Germinal center (tissue), 1 donor: ENCODE data around the gene HS1BP3.

Source experiments
- DNase-seq: peaks from one replicate; pipeline ENCODE4 v3.0.0; 2012; ENCODE audit warnings: mixed read lengths, low spot score

HS1BP3 gene

DNA sequence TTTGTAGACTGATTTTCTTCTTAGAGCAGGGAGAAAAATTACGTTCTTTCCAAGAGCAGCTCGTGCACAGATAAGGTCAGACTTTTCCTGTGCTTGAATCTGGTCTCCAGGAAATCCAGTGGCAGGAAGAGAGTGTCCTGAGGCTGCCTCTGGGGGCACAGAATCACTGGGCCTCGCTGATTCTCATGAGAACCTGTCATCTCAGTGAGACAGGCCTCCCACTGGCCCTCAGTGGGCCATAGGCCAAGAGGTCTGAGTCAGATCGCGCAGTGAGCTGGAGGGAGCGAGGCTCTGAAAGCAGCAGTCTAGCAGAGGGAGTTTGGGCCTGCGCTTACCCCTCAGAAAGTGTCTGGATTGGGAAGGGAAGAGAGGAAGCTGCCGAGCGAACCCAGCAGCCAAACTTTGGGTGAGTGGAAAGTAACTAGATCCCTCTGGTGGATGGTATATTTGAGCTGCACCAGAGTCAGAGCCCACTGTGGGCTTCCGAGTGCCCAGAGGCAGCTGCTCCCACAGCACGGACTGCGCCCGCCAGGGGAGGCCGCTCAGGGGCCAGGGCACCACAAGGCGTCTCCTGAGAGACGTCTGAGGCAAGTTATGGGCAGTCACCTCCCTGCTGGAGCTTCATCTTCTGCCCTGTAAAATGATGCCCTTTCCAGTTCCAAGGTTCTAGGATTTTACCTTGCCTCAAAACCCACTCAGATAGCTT is 24.2 kb upstream of the HS1BP3 start:
- no peak for DNase-seq

DNA sequence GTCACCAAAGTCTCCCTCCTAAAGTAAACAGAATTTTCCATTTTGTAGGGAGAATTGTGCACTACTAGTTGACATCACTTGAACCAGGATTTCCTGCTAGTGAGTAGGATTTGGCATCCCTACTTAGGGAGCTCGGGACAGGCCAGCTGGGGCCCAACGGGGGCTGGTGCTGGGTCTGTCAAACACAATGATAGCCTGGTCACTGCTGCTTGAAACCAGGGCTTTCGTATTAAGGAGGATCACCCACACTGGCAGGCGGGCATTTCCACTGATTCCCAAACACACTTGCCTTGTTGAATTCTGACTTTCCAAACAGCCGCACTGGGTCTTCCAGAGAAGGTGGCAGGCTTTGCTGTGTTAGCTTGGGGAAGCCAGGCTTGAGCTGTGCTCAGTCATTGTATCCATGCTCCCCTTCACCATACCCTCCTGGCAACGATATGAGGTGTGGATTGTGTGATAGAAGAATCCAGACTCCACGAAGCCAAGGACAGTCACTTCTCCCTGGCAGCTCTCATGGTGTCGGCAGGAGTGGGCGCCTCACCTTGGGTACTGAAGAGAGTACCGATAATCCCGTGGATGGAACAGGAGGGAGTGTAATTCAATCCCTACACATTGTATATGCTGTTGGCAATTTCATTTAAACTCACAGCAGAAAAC is 23.5 kb upstream of the HS1BP3 start:
- no peak for DNase-seq

DNA sequence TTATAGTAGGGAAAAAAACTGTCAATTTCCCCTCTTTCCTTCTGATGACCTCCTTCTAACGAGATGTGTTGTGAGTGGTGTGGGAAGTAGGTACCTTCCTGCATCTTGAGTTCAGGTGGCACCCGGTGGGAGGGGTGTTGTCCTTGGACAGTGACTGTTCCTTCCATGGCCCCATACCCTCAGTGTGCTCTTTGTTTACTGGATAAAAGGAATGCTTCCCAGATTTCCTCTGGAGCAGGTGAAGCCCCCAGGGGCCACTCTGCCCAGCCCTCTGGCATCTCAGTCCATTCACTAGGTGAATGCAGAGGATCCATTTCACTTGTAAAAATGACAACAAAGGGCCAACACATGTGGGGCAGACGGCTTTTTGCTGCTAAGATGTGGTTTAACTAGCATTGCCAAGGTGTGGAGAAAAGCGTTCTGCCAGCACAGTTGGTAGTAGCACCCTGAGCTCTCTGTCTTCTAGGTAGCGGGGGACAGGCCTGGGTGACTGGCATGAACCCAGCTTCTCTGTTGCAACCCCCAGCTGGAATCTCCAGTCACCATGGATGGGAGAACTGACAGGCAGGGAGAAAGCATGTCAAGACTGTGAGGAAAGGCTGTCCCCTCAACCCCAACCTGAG is 22.9 kb upstream of the HS1BP3 start:
- DNase-seq: no peak

DNA sequence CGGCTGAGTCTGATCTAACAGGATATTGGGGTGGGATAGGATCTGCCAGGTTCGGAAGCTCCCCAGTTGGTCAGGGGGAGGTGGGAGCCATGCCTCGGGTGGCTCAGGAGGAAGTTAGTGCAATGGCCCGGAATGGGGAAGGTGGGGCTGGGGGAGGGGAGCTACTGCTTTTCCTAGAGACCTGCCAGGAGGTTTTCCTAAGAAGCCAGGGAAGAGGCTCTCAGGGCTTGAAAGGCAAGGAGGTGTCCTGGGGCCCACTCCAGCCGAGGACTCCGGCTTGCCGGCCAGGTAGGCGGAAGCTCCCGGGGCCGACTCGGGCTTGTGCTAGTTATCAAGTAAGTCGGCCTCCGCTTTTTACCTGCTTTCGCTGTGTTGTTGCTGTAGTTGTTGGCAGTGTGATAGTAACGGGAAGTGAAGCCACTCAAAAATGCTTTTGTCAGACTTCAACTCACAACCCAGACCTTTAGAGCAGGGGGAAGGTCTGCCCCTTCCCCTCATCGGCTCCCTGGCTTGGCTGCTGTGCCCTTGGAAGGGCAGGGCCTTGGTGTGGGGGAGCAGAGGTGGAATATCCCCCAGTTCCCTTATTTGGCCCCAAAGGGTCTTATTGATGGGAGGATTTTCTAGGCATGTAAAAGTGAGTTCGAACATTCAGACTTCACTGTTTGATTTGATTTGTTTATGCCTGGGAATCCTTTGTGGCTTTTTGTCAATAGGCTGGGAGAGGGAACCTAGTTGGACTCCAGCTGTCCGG is 21.5 kb upstream of the HS1BP3 start:
- no peak for DNase-seq

DNA sequence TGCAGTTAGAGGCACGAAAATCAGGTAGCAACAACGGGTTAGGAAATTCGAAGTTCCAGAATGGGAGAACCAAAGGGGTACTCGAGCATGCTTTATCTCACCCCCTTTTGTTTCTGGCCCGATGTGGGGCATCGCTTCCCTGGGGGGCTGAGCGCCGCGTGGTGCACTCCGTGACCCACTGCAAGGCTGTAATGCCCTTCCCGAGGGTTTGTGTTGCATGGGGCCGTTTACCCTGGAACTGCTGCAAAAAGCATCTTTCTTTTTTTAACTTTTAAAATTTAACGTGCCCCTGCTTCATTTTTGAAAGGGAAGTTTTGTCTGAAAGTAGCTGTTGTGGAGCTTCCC is 20.8 kb upstream of the HS1BP3 start:
- no peak for DNase-seq

DNA sequence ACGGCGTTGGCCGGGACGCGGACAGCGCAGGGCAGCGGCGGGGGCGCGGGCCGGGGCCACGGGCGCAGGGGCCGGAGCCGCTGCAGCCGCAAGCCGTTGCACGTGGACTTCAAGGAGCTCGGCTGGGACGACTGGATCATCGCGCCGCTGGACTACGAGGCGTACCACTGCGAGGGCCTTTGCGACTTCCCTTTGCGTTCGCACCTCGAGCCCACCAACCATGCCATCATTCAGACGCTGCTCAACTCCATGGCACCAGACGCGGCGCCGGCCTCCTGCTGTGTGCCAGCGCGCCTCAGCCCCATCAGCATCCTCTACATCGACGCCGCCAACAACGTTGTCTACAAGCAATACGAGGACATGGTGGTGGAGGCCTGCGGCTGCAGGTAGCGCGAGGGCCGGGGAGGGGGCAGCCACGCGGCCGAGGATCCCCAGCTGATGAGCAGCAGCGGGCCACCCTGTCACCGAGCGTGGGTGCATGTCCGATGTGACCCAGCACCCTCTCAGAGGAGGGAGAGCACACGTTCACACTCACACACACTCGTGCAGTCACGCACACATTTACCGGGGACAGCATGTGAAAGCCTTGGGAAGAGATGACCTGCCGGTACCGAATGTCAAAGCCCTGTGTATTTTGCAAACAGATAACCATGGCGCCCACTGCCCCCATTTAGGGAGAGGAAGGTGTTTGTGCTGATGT is 20.3 kb upstream of the HS1BP3 start:
- no peak for DNase-seq

DNA sequence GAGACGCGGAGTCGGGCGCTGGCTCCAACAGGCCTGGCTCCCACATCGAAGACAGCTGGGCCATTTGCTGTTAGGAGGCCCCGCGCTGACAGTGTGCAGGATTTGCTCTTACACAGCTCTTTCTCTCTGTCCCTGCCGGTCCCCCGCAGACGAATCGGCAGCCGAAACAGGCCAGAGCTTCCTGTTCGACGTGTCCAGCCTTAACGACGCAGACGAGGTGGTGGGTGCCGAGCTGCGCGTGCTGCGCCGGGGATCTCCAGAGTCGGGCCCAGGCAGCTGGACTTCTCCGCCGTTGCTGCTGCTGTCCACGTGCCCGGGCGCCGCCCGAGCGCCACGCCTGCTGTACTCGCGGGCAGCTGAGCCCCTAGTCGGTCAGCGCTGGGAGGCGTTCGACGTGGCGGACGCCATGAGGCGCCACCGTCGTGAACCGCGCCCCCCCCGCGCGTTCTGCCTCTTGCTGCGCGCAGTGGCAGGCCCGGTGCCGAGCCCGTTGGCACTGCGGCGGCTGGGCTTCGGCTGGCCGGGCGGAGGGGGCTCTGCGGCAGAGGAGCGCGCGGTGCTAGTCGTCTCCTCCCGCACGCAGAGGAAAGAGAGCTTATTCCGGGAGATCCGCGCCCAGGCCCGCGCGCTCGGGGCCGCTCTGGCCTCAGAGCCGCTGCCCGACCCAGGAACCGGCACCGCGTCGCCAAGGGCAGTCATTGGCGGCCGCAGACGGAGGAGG is 19.6 kb upstream of the HS1BP3 start:
- no peak for DNase-seq

DNA sequence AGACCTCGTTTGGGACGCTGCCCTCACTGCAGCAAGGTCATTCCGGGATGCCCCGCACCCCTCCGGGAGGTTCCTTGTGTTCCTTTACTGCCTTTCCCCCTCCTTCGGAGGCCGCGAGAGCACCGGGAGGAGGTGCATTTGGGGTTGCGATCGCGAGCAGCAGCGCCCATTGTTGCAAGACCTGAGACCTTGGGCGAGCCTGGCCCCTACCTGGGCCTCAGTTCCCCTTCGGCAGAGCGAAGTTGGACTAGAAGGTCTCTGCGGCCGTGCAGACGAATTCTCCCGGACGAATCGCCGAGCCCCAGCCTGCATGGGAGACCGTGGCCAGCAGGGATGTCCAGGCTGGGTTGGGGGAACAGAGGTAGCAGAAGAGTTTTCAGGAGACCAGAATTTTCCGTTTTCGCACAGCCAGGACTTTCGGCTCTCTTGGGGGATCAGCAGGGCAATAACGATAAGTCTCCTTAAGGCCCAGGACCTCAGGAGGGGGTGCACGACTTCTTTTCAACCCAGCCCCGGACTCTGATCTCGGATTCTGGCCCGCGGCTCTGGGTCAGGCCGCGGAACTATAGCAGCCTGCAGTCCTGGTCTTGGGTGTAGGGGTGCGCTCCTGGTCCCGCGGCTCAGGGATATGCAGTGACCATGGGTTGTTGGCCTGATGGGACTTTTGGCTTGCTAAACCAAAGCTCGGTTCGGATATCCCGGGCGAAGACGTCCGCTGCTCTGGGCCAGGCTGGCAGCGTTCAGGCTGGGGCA is 18.8 kb upstream of the HS1BP3 start:
- no peak for DNase-seq

DNA sequence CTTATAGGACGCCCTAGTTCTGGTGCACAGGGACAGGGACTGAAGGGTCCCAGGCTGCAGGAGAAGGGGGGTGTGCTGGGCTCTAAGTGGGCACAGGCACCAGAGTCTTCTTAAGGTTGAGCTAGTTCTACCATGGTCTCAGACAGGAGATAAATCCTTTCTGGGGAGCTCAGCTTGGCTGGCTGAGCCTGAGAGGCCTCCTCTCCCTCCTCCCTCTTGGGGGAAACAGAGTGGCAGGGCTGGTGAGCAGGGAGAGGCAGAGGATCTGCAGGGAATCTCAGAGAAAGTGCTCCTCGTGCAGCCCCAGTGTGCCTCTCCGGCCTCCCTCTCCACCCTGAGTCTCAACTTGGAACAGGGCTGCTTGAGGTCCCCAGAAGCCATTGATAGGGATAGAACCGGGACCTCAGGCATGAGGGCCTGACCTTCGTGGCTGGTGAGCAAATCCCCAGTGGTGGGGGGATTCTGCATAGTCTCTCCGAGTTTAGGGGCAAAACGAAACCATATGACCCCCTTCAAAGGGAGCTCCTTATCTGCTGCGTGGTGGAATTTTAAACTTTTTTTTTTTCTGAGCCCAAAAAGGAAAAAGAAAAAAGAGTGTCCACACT is 18.1 kb upstream of the HS1BP3 start:
- DNase-seq: no peak

DNA sequence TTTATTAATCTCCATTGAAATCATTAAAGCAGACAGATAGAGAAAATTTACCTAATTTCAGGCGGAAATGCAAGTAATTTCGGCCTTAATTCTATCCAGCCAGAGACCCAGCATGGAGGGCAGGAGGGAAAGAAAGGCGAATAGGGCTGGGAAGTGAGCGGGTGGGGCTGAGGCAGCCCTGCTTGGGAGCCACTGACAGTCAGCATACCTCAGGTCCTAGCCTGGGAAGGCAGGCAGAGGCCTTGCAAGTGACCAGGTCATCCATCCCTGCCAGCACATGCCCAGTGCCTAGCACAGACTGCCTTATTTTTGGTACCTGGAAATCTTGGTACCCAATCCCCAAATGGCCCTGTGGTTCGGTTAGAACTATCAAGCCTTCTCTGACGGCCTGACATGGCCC is 17.6 kb upstream of the HS1BP3 start:
- DNase-seq: no peak

DNA sequence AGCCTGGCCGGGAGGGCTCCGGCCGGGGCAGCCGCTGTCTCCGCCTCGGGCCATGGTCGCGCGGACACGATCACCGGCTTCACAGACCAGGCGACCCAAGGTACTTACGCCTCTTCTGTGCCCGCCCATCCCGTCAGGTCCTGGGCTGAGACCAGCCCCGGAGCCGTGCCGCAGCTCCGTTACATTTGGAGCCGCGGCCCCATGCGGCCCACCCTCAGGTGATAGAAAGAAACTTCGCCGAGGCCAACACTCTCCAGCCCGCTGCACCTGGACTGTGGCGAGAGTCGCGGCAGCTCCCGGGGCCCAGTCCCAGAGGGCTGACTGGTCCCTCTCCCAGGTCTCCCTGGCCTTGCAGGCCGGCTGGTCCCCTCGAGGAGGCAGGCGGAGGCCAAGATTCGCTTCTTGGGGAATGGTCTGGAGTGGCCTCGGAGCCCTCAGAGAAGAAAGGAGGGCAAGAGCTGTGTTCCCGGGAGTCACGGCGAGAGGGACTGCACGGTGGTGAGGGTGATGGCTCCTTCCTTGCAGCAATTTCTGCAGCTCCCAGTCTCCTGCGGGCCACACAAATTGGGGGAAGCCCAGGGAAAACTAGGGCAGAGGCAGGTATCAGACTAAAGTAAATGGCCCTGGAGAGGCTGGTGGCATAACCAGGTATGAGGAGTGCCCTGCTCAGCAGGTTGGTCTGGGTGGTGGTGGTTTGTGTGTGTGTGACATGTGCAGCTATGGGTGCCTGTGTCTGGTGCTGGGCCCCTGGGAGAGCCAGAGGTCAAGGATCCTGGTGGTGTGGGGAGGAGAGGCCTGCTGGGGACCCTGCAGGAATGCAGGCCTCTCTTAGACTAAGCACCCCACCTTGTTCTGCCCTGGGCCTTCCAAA is 16.9 kb upstream of the HS1BP3 start:
- no peak for DNase-seq

DNA sequence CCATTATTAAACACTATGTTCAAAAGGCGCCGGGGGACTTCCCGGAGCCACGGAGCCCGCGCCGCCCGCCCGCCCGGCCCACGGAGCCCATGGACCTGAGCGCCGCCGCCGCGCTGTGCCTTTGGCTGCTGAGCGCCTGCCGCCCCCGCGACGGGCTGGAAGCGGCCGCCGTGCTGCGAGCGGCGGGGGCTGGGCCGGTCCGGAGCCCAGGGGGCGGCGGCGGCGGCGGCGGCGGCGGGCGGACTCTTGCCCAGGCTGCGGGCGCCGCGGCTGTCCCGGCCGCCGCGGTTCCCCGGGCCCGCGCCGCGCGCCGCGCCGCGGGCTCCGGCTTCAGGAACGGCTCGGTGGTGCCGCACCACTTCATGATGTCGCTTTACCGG is 16.2 kb upstream of the HS1BP3 start:
- no peak for DNase-seq

DNA sequence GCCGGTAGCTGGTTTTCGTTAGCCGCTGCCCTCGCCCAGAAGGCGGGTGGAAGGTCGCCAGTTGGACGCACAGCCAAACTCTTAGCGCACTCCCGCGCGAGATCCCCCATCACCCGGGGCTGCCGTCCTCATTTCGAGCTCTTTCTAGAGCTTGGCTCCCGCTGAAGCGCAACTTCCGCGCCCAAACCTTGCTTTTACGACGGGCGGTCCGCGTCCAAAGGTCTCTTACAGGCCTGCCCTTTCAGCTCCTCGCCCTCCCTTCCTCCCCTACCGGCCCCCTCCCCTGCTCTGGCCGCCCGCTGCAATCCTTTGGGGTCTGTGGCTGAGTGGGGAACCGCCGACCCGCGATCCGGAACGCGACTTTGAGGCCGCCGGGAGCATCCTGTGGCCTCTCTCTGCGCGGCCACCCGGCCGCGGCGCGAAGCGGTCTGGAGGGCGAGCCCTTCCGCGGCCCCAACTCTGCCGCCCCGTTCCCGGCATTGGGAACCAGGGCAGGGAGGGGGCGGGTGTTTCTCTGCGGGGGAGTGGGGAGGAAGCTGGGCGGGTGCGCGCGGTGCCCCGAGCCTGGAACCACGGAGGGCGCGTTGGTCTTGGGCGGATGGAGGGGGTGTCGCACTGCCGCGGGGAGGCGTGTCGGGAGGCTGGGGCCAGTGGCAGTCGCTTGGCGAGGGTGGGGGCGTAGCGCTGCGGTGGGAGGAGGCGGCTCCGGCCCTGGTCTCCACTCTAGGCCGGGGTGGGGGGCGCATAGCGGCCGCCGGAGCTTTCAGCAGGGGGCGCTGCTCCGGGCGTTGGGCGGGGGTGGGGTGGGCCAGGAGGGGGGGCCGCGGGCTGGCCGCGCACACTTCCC is 15.6 kb upstream of the HS1BP3 start, which contains the start of gene GDF7:
TSS of gene GDF7 (plus strand) at position 841 of the 847 bp plus-strand sequence. CDS start 96 bp downstream, outside the sequence.
- peak; percentile 62 for DNase-seq

DNA sequence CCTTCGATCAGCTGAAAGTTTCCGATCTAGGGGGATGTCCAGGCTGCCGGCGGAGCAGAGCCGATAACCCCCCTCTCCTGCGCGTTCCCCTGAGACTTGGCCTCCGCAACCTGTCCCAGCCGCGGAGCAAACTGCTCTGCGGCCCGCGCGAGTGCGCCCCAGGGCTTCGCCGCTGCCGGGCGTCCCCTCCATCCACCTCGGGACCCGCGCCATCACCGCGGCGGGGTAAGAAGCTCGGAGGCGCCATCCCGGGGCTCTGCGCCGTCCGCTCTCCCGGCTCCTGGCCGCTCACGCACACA is 15.1 kb upstream of the HS1BP3 start:
- DNase-seq: no peak

DNA sequence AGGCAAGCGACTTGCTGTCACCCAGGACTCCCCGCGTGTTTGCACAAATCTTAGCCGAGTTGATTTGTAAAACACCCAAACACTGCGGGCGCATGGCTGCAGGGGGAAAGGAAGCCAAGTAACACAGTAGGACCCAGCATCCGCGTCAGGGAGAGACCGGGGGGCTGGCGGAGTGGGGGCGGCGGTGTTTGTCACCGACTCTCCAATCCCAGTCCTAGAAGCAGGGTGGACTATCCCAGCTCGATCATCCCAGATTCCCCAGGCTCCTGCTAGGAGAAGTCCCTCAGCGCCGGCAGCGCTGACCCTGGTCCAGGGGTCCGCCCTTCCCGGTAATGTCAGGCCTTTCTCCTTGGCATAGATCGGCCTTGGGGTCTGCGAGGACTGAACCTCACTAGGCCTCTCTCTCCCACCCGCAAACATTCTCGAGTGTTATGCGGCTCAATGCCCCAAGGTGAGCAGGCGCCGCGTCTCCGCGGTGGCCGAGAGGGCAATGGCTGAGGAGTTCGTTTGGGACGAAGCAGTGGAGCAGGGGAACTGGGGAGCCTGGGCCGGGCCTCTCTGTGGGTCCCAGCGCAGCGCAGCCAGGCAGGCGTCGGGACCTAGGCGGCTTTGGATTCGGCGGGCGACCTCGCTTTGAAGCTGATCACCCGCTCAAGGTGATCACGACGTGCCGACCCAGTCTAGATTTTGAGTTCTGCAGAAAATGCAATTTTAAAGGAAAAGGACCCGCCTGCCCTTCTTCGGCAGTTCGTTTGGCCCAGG is 14.5 kb upstream of the HS1BP3 start:
- DNase-seq: no peak

DNA sequence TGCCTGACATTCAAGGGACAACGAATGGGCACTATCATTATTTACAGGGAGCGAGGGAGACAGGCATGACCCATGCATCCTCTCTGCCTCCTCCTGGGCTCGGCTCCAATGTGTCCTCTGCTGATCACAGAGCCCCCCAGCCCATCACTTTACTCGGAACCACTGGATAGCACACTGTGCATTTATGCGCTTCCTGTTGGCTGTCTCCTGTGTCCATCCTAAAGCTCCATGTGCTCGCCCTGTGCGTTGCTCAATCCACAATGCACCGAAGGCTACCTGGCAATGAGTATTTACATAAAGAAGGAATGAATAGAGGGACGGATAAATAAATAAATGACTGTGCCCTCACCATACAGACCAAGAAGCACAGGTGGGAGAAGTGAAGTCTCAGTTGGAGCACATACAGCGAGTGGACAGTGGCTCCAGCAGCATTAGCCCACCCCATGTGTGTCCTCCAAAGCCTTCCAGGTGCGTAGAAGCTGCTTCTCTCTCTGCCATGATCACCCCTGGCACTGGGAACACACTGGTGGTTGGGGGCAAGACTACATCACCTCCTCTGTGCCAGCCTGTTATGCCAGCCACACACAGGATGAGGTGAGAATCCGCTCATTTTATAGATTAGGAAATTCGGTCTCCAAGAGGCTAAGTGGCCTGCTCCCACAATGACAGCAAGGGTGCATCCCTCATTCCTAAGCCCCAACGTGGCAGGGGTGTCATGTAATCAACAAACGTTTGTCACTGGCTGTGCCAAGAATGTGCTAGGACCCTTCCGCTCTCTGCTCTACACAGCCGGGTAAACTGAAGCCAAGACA is 13.7 kb upstream of the HS1BP3 start:
- DNase-seq: no peak

DNA sequence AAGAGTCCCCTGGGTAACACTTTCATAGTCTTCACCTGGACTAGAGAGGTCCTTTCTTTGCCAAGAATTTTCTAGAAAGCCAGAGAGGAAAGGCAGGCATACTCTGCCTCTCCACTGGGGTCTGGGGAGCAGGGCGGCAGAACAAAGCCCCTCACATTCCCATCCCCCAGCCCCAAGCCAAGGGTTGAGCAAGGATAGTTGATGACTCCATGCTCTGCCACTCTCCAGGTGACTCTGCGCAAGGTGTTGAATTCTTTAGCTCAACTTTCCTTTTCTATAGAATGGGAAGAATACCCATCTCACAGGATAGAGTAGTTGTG is 13.1 kb upstream of the HS1BP3 start:
- no peak for DNase-seq
